Glutamatergic neuron (in vitro differentiated cells): ENCODE data around the gene VCPKMT. TPM values are rescaled to one million over a fixed set of nuclear protein-coding genes. Genes with fewer than 3 reads are reported as not detected.
A peak's percentile ranks its signal among the peaks of the same experiment; 100 is the strongest.

Experiments used
- DNase-seq: peaks from one replicate; pipeline ENCODE4 v3.0.0; 2022
- H3K27ac Mint-ChIP-seq: one replicate; pipeline ENCODE4 v1.8.0; 2020; ENCODE audit warnings: mild to moderate bottlenecking, mixed read lengths, inconsistent platforms; ENCODE audit not compliant: unreplicated experiment
- H3K27me3 Mint-ChIP-seq: one replicate; pipeline ENCODE4 v1.8.0; 2020; ENCODE audit warnings: mild to moderate bottlenecking, moderate library complexity, mixed read lengths, inconsistent platforms; ENCODE audit not compliant: unreplicated experiment
- H3K36me3 Mint-ChIP-seq: one replicate; pipeline ENCODE4 v1.8.0; 2020; ENCODE audit warnings: mild to moderate bottlenecking, mixed read lengths, inconsistent platforms; ENCODE audit not compliant: unreplicated experiment
- H3K4me1 Mint-ChIP-seq: one replicate; pipeline ENCODE4 v1.8.0; 2020; ENCODE audit warnings: mild to moderate bottlenecking, low read depth, mixed read lengths, inconsistent platforms; ENCODE audit not compliant: unreplicated experiment
- H3K4me3 Mint-ChIP-seq: one replicate; pipeline ENCODE4 v1.8.0; 2020; ENCODE audit warnings: mild to moderate bottlenecking, mixed read lengths, inconsistent platforms; ENCODE audit not compliant: unreplicated experiment
- H3K9me3 Mint-ChIP-seq: one replicate; pipeline ENCODE4 v1.8.0; 2020; ENCODE audit warnings: mild to moderate bottlenecking, moderate library complexity, mixed read lengths, inconsistent platforms; ENCODE audit not compliant: unreplicated experiment
- total RNA-seq: library from RNA; stranded (reverse); fragmentation: NEBNext Ultra II Directional; extraction: Animal tissue kit (Norgen Biotek cat#: 25700); gene quantifications from one replicate; pipeline ENCODE4 v1.2.1, GENCODE V29; 2021; ENCODE audit not compliant: unreplicated experiment
- TF ChIP-seq, protein P1 (sequence below): fragments of 200-600 bp; sonication (generic); IDR thresholded peaks from one replicate; pipeline ENCODE4 v1.5.0; 2021; ENCODE audit not compliant: partially characterized antibody, unreplicated experiment

VCPKMT gene
- total RNA-seq, 1 donor from 2014 or later = 12.9 TPM

DNA sequence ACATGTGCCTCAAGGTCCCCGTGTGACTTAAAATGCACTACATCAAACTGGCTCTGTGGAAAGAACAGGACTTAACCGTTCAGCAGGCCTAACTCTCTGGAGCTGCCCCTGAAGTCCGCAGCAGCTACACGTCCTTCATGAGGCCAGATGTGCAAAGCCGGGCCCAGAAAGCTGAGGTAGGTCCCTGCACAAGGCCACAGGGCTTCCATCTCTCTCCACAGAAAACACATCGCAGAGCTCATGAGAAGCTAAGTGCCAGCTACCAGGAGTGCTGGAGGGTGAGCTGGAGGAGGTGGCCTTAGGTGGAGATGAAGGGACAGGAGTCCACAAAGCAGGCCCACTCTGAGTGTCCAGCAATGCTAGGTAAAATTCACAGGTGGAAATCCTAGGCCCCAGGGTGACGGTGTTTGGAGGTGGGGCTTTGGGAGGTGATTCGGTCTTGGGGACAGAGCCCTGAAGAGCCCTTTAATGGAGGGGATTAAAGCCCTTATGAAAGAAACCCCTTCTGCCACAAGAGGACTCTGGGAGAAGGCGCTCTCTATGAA lies 52.4 kb downstream of the VCPKMT start:
- TF ChIP-seq, protein P1, sequence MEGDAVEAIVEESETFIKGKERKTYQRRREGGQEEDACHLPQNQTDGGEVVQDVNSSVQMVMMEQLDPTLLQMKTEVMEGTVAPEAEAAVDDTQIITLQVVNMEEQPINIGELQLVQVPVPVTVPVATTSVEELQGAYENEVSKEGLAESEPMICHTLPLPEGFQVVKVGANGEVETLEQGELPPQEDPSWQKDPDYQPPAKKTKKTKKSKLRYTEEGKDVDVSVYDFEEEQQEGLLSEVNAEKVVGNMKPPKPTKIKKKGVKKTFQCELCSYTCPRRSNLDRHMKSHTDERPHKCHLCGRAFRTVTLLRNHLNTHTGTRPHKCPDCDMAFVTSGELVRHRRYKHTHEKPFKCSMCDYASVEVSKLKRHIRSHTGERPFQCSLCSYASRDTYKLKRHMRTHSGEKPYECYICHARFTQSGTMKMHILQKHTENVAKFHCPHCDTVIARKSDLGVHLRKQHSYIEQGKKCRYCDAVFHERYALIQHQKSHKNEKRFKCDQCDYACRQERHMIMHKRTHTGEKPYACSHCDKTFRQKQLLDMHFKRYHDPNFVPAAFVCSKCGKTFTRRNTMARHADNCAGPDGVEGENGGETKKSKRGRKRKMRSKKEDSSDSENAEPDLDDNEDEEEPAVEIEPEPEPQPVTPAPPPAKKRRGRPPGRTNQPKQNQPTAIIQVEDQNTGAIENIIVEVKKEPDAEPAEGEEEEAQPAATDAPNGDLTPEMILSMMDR = no peak
- Mint-ChIP-seq H3K27me3 (peaks cover 3% of the 10 kb centered on the region), H3K9me3 (peaks cover 12% of the 10 kb centered on the region), H3K4me3 (no peak overlapping the region), H3K27ac (no peak overlapping the region), H3K36me3 (no peaks in the 10 kb centered on the region), H3K4me1 (peaks cover 14% of the 10 kb centered on the region)
- no peak for DNase-seq

DNA sequence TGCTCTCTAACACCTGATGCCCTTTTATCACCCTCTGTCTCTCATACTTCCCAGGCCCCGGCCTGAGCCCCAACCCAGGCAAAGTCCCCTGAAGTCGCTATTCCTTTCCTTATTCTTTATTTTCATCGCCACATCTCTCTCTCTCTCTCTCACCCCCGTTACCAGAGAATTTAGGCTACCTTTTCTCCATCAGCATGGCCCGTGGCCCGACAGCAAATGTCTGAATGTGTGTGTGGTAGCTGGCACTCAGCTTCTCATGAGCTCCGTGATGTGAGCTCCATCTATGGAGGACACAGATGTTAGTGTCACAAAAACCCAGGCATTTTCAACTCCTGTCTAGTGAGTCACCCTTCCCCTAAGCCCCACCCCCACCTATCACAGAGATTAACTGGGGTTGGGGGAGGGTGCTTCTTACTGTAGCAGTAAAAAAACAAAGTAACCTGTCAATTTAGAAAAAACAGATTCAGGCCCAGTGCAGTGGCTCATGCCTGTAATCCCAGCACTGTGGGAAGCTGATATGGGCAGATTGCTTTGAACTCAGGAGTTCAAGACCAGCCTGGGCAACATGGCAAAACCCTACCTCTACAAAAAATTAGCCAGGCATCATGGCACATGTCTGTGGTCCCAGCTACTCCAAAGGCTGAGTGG lies 53.8 kb downstream of the VCPKMT start:
- H3K4me3 Mint-ChIP-seq = peak overlapping the region; percentile 9
- H3K27me3 Mint-ChIP-seq = peaks cover 2% of the 10 kb centered on the region
- peaks cover 9% of the 10 kb centered on the region for H3K9me3 Mint-ChIP-seq
- H3K36me3 Mint-ChIP-seq = no peaks in the 10 kb centered on the region
- no peak for DNase-seq
- peak overlapping the region; percentile 3 for H3K27ac Mint-ChIP-seq
- TF ChIP-seq, protein P1 = no peak
- peaks cover 14% of the 10 kb centered on the region for H3K4me1 Mint-ChIP-seq

DNA sequence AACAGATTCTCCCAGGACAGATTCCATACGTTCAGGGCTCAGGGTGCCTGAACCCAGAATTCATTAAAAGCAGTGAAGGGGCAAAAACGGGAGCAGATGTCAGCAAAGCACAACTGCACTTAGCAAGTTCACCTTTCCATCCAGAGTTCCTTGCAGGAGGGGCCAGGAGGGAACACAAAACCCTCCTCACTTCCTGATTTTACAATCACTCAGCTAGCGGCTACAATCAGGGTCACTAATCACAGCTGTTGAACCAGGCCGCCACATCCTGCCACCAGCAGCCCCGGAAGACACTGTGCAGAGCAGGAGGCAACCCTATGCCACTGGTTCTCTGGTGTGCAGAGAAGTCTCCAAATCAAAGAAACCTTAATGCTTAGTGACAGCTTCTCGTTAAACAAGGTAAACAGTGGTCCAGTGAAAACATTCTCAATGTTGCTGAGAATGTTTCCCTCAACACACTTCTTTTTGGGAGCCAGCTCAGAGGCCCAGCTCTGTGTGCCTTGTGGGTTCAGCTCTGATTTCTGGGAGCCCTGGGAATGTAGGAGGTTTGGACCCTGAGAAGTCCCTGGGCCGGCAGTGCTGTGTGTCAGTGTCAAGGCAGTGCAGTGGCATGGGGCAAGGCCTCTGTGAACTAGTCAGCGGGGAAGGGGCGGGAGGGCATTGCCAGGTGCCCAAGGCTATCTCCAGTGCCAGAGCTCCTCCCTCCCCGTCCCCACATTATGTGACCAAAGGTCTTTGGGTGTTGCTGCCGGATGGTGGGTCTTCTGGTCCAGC lies 54.5 kb downstream of the VCPKMT start:
- Mint-ChIP-seq H3K4me1 (peaks cover 15% of the 10 kb centered on the region), H3K4me3 (no peak overlapping the region), H3K36me3 (no peaks in the 10 kb centered on the region), H3K9me3 (peaks cover 9% of the 10 kb centered on the region), H3K27ac (peak overlapping the region; percentile 1), H3K27me3 (peaks cover 2% of the 10 kb centered on the region)
- DNase-seq = peak; percentile 38
- TF ChIP-seq, protein P1 = no peak

DNA sequence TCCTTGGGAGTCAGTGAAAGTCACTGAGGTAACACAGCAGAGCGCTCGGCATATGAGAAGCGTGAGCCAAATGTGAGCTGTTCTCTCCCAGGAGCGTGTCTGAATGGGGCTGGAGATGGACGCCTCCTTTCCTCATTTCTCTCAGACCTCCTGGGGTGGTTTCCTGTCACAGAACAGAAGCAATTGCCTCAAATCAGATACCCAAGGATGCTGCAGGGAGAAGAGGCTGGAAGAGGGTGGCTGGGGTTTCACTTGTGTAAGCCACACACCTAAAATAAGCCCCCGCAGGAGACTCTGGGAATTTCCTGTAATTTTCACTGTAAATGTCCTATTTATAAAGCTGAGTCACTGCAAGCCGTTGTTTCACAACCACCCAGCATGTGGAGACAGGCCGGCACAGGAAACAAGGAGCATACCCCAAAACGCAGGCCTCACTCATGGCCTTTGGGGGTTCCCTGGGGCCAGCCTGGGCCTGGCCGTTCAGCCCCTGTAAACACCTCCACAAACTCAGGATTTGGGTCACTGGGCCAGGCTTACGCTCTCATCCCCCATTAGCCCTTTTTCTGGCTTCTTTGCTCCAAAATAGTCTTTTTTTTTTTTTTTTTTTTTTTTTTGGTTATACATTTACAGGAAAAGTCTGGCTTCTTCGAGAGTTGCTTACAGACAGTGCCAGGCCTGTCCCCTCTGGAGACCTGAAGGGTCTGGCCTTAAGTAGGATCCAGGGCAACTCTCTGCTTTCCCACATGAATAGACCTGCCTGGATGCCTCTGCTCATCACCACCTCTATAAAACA lies 55.3 kb downstream of the VCPKMT start:
- H3K36me3 Mint-ChIP-seq = no peaks in the 10 kb centered on the region
- H3K9me3 Mint-ChIP-seq = peaks cover 7% of the 10 kb centered on the region
- H3K27ac Mint-ChIP-seq = no peak overlapping the region
- peaks cover 2% of the 10 kb centered on the region for H3K27me3 Mint-ChIP-seq
- DNase-seq = no peak
- TF ChIP-seq, protein P1 = peak; percentile 31
- H3K4me1 Mint-ChIP-seq = peaks cover 18% of the 10 kb centered on the region
- no peak overlapping the region for H3K4me3 Mint-ChIP-seq
